HG02852 (cell line): ENCODE results near the gene SST.

ENCODE experiments used
- ATAC-seq: cut with Tn5 transposase; IDR thresholded peaks from one replicate; pipeline ENCODE4 v1.9.1; 2021; ENCODE audit warnings: mild to moderate bottlenecking, moderate library complexity; ENCODE audit not compliant: unreplicated experiment

SST gene

DNA sequence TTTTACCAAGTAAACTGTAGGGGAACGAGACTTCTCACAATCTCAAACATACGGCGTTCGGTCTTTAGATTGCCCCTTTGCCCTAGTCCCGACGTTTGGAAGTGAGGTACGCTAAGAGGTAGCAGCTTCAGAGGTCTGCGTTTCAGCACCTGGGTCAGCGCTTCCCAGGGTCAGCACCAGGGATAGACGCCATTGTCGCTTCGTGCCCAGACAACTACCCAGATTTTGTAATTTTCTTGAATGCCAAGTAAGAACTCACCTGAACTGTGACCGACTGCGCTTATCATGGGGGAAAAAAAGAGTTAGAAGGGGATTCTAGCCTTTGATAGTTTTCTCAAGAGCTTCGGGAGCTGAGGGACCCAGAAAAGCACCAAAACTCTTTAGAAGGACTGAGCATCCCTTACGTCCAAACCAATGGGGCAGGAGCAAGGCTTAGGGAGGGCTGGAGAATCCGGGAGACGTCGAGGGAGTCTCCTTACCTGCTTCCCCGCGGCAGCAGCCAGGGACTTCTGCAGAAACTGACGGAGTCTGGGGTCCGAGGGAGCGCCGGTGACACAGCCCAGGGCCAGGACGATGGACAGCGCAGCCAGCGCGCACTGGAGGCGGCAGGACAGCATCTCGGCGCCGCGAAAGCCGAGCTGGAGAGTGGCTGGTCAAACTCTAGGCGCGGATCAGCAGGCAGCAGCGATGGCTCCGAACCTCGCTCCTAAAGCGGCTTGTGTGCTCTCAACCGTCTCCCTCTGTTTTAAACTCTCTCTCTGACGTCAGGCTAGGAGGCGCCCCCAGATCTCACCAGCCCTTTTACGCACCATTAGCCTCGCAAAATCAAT lies at the start of gene SST:
TSS of gene SST (minus strand) at position 720 of the 830 bp plus-strand sequence. CDS start at position 617, 103 bp downstream.
- ATAC-seq: no peak

DNA sequence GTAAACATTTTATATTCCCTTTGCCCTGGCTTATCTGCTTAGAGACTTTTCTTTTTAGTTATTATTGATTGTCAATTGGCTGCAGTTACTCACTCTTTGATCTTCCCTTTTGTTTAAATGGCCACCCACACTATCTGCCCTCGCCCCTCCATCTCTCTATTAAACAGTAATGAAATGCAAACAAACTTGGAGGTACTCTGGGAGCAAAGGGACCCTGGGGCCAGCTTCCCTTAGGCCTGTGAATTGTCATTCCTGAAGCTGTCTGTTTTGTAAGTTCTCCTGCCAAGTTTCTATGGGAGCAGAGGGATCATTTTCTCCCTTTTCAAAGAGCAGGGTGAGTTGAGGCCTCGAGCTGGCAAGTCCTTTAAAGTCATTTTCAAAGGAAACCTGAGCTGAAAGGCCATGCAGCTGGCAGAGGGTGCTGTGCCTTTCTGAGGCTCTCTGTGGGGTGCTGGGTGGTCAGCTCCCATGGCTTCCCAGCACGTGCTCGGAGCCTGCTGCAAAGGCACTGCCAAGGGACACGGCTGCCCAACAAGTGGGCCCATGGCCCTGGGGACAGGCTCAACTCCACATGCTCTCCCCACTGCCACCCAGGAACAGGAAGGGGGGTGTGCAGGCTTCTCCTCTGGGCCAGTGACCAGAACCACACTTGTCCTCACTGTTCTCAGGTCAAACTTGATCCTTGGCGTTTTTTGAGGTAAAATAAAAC lies 49.6 kb upstream of the SST start:
- no peak for ATAC-seq

DNA sequence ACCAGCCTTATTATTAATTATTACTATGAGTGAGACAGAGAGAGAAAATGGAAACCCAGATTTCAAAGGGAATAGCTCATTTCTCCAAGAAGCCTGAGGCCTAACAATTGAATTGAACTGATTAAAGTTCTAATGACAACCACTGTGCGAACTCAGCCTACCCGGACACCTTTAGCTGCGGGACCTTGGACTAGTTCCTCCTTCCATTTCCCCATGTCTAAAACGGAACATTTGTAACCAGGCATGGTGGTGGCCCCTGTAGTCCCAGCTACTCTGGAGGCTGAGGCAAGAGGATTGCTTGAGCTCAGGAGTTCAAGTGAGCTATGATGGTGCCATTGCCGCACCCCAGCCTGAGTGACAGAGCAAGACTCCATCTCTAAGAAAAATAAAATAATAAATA lies 48.6 kb upstream of the SST start:
- no peak for ATAC-seq

DNA sequence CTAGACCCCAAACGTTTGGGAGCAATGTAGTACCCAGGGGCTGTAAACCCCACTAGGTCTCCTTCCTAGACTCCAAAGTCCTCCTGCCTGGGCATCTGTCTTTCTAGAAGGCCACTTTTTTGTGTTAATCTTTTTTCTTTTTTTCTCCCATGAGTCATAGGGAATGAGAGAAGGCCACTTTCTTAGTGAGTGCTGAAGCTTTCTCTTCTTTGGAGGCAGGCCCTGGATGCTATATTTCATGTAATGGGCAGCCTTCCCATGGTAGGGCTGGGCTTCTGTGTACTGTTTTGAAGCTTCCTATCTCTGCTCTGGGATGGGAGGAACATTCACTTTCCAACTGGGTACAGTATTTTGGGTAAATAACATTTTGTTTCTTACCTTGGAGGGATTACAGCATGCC lies 47.4 kb upstream of the SST start:
- no peak for ATAC-seq

DNA sequence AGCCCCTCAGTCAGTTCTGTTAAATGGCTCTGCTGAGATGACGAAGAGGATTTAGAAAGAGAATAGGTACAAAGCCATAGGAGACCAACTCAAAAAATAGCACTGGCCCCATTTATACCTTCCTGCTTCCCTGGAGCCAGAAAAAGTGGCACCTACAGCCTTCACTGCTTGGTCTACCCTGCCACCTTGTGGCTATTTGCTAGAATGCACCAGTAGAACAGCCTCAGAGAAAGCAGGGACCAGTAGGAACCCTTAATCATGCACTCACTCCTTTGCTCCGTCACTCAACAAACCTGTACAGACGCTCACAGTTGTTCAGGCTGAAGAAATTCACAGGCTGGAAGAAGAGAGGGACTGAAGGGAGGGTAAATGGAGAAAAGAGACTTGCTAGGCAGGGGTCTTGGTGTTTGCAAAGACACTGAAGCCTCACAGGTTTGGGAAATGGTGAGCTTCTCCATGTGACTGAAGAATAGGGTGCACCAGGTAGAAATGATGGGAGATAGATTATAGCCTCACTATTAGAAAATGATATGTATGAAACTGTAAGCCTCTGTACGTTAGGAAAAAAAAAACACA lies 44.3 kb upstream of the SST start:
- ATAC-seq: peak; percentile 92

DNA sequence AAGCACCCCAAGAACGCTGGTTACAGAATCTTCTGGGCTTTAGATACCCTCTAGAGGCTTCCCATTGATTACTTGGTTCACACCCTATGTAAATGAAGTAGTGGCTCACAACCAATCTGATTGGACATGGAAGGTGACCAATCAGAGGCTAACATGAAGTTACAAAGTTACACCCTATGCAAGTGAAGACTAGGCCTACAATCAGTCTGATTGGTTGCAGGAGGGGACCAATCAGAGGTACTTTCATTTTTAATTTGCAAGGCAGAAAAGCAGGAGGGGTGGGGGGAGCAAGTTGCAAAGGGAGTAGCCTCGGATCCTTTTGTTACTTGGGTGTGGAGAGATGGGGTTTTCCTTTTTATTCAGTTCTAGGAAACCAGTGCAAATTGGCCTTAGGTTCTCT lies 43.3 kb upstream of the SST start:
- no peak for ATAC-seq

DNA sequence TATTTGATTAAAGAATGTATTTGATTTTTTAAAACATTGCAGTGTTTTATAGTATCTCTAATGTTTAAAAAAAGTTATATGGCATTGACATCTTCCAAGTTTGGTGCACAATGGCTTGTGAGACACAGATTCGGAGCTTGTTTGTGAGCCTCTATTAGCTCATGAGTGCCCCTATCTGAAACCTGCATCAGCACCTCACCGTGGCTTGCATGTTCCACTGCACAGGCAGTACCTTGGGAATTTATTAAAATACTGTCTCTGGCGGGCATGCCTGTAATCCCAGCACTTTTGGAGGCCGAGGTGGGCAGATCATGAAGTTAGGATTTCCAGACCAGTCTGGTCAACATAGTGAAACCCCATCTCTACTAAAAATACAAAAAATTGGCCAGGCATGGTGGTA lies 39.0 kb upstream of the SST start:
- ATAC-seq: no peak

DNA sequence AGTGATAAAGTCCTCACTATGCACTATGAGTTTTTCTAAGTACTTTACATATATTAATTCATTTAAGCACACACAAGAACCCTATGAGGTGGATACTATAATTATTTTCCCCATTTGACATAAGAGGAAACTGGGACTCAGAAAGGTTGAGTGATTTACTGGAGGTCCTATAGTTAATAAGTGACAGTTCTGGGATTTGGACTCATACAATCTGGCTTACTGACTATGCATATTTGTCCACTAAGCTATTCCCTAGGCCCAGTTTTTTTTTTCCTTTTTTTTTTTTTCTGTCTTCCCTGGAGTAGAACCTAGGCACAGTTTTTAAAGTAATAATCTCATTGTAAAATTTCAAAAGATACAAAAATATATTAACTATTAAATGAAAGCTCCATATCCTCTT lies 38.5 kb upstream of the SST start:
- ATAC-seq: no peak

DNA sequence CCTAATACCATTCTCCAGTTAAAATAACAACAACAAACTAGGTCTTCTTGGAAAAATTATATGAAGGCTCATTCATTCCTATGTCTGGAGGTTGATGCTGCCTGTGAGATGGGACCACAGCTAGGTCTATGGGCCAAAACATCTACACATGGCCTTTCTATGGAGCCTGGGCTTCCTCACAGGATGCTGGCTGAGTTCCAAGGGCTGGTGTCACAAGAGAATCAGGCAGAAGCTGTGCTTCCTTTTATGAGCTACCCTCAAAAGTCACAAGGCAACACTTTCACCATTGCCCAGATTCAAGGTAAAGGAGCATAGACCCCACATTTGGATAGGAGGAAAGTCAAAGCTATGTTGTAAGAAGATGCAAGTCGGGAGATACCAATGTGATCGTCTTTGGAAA lies 36.8 kb upstream of the SST start:
- ATAC-seq: no peak

DNA sequence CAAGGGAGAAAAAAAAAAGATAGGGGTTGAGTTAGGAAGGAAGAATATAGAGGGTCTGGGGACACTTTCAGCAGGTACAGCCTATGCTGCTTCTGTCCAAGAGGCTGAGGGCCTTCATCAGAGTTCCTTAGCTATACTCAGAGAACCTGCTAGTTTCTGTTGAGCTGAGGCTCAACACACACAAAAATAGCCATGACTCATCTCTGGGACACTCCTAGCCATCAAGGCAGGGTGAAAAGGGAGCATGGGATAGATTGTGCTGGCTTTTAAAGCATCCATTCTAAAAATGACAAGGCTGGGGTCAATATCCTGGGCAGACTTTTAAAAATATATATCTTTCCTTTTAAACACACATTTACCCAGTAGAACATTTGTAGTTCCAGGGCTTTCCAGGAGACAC lies 35.0 kb upstream of the SST start:
- ATAC-seq: no peak

DNA sequence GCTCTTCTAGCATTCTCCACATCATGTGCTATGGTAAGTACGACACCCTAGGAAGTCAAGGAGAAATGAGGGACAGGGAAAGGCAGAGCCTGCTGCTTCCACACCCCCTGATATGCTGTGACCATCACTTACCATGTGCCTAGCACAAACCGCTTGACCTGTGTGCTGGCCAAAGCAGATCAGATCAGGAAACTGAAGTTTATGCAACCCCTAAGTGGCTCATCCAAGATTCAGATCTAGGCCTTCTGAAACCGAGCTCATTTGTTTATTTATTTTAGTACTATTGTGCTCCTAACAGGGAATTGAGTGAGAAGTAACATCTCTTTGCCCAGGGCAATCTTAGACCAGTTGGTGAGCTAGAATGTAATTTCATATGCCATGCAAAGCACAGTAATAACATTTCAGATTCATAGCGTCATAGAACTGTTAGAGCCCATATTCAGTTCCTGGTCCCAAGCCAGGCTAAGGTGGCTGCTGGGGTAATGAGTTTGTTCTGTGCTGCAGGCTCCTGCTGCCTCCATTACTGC lies 32.4 kb upstream of the SST start, which contains the start of gene RTP2:
TSS of gene RTP2 (minus strand) at position 51 of the 527 bp plus-strand sequence. CDS start 429 bp downstream, outside the sequence.
- no peak for ATAC-seq

DNA sequence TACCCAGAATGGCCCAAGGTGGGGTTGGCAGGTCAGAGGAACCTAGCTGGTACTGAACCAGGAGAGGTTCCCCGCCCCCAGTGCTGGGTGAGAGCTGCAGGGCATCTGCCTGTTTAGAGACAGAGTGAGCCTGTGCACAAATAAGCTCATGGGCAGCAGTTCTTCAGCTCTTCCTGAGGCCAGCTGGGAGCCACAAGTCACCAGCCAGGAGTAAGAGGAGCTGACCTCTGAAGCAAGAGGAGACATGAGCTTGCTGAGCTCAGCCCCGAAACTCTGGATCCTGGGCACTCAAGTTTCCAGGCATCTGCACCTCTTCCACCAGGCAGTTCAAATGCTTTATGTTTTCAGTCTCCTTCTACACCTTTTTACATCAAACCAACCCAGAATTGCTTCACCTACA lies 30.1 kb upstream of the SST start:
- no peak for ATAC-seq

DNA sequence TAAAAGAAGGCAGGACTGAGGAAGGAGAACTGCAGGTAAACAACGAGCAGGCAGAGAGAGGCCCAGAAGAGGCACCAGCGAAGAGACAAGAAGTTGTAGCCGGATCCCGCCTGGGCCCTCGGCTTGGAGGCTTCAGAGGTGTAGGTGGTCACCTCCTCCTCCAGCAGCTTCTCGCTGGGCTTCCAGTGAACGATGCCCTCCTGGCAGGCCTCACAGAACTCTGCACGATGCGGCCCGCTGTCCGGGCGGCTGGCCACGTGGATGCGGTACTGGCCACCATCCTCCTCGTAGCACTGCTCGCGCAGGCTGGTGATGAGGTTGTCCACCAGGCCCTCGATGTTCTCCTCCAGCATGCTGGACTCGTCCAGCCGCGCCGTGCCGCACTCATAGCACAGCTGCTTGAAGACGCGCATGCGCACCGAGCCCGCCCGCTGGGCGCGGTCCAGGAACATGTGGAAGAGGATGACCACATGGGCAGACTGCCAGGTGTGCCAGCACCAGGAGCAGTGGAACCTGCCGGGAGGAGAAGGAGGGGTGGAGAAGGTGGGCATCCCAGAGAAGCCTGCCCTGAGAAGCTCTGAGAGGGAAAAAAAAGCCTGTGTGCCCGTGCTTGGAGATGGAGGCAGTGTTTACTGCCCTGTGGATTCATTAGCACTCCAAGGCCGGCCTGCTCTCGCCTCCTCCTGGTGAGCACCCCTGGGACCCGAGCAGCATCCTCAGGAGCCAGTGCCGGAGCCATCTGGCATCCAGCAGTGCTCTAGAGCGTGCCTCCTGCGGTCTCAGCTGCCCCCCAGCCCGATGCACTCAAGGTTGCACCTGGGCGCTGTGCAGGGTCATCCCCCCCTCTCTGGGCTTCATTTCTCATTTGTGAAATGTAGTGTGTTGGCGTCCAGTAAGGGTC lies 28.6 kb upstream of the SST start:
- ATAC-seq: no peak

DNA sequence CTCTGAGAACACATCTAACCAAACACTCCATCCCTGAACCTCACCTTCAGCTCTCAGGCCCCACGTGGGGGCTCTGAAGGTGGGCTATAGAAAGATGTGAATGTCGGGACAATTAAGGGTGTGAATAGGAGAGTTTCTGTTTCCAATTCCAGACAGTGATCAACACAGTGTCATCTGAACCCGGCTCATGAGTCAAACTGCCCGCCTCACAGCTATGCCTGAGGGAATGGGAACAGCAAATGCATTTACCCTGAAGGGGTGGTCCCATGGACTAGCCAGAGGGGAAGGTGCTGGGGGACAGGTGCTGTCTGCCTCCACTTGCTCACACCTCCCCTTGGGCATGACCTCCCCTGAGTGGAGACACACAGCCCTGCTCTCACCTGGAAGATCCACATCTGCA lies 25.8 kb upstream of the SST start:
- no peak for ATAC-seq

DNA sequence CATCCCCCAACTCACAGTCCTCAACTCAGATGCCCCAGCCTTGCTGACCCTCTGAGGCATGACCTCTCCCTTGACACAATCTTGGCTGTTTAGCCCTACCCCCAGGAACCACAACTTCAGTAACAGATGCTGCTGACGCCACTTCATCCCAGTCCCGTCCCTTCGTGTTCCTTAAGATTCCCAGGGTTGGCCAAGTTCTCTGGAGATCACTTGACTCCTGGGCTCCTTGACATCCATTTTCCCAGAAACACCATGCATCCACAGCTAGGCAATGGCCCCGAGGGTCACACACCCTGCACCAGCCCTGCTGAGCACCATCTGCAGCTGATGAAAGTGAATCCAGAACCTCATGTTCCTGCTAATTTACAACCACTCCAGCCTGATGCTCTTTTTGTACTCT lies 25.3 kb upstream of the SST start:
- no peak for ATAC-seq

DNA sequence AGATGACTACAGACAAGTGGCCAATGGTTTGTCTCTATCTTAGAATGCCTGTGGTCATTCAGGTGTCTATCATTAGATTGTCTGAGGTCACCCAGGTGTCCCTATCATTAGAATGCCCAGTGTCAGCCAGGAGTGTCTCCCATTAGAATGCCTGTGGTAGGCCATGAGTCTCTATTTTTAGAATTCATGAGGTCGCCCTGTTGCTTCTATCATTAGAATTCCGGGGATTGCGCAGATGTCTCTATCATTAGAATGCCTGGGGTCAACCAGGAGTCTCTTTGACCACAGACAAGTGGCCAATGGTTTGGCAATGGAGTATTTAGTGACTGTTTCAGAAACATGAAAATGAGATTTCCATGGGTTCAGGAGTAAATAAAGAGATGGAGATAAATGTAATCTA lies 24.6 kb upstream of the SST start:
- no peak for ATAC-seq

DNA sequence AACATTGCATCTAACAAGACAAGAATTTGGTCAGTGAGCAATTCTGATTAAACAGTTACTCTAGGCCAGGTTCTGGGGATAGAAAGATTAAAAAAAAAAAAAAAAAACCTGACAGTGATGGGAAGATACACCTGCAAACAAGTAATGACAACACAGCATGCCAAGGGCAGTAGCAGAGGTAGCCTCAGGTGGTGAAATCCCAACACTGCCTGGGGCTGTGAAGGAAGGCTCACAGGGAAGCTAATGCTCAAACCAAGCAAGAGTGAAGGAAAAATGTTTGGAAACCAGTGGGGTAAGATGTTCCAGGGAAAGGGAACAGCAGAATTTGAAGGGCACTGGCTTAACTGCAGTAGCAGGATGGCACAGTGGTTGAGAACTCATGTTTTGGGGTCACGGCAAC lies 23.2 kb upstream of the SST start:
- ATAC-seq: no peak

DNA sequence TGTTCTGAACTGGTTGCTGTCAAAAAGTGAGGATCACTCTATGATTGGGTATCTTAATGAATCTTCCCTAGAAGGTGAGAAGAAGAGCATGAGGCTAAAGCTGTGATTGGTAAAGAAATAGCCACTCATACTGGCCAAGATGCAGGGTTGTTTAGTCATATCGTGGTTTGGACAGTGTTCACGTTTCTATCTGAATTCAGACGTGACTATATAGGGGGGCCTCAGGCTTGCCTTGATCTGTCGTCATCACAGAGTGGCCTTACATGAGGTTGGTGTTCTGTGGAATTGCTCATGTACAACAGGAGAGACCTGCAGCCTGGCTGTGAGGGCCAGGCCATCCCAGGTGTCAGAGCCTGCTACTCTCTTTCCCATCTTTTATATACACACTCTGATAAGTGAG lies 19.8 kb upstream of the SST start:
- no peak for ATAC-seq

DNA sequence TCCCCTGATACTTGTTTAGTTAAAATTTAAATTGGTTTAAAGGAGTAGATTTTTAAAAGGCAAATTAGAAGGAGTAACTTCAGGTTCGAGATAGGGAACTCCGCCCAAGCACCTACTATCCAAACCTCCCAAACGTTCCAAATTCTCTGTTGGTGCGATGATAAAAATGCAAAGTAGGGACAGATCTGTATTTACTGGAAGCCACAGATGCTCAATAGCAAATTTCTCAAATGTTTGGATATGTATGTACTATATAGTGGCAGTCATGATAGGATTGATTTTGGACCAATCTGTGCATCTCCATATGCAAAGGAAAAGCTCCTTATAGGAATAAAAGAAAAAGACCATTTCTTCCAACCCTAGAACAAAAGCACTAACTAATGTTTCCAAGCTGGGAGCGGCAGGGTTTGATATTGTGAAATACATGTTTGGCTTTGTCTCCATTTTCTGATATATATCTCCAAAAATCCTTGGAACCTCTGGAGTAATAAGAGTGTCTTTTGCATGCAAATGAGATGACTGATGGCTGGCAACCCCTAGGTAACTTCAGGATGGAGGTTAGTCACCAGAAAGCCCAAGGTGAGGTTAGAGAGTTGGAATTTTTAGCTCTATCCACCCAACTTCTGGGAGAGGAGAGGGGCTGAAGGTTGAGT lies 16.6 kb upstream of the SST start:
- no peak for ATAC-seq

DNA sequence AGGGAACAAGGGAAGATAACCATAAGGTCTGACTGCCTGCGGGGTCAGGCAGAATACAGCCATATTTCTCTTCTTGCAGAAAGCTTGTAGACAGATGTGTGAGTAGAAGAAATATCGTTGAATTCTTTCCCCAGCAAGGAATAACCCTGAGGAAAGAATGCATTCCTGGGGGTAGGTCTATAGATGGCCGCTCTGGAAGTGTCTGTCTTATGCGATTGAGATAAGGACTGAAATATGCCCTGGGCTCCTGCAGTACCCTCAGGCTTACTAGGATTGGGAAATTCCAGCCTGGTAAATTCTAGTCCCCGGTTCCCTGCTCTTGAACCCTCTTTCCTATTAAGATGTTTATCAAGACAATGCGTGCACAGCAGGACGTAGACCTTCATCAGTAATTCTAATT lies 15.8 kb upstream of the SST start:
- ATAC-seq: no peak
